ENCODE results near the gene RAB1B. TPM values are rescaled to one million over a fixed set of nuclear protein-coding genes. Genes with fewer than 3 reads are reported as not detected.
"Not testable (repeated sequence)": the region's sequence is repeated elsewhere in the genome, so short reads cannot be mapped to it uniquely, and the experiment has no call there.

RAB1B gene
- total RNA-seq, 1 donor from 2014 or later, result 139 TPM

- Mint-ChIP-seq H3K4me1 (ENCODE audit: low read depth) (peaks cover 17% of the 10 kb centered on the region), H3K27me3 (ENCODE audit: low read depth) (no peaks in the 10 kb centered on the region), H3K4me3 (ENCODE audit: low read depth) (no peak overlapping the region), H3K9me3 (peaks cover 6% of the 10 kb centered on the region), H3K36me3 (ENCODE audit: low read depth) (no peaks in the 10 kb centered on the region), H3K27ac (peak overlapping the region; percentile 46)
- intact Hi-C loops (cut with micrococcal nuclease), result no loop called here
- no peak for DNase-seq (ENCODE audit: low spot score)
Observed at GRCh38 chr11:66317723-66318599, 49.5 kb downstream of the RAB1B start.

DNA sequence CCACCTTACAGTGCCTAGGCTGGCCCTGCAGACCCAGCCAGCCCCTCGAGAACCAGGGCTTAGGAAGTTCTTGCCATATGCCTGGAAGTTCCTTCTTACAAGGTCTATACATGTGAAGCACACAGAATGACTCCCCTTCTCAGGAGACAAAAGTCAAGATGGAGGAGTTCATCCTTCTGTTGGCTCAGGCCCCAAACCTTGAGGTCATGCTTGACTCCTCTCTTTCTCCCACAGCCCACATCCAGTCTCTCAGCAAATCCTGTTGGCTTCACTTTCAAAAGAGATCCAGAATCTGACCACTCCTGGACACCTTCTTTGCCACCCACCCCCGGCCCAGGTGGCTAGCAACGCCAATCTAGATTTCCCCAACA lies 50.1 kb downstream of the RAB1B start:
- Mint-ChIP-seq H3K4me3 (ENCODE audit: low read depth) (no peak overlapping the region), H3K4me1 (ENCODE audit: low read depth) (peaks cover 17% of the 10 kb centered on the region), H3K27ac (no peak overlapping the region), H3K36me3 (ENCODE audit: low read depth) (no peaks in the 10 kb centered on the region), H3K27me3 (ENCODE audit: low read depth) (no peaks in the 10 kb centered on the region), H3K9me3 (peaks cover 6% of the 10 kb centered on the region)
- DNase-seq (ENCODE audit: low spot score), result no peak
- intact Hi-C loops (cut with micrococcal nuclease), result no loop called here

- intact Hi-C loops (cut with micrococcal nuclease); H3K27me3 Mint-ChIP-seq (ENCODE audit: low read depth); DNase-seq (ENCODE audit: low spot score); H3K9me3 Mint-ChIP-seq; H3K36me3 Mint-ChIP-seq (ENCODE audit: low read depth); H3K27ac Mint-ChIP-seq; H3K4me3 Mint-ChIP-seq (ENCODE audit: low read depth): not testable (repeated sequence)
- H3K4me1 Mint-ChIP-seq (ENCODE audit: low read depth), result peaks cover 13% of the 10 kb centered on the region
Observed at GRCh38 chr11:66320289-66320688, 51.9 kb downstream of the RAB1B start.

DNA sequence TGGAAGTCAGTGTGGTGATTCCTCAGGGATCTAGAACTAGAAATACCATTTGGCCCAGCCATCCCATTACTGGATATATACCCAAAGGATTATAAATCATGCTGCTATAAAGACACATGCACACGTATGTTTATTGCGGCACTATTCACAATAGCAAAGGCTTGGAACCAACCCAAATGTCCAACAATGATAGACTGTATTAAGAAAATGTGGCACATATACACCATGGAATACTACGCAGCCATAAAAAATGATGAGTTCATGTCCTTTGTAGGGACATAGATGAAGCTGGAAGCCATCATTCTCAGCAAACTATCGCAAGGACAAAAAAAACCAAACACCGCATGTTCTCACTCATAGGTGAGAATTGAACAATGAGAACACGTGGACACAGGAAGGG lies 52.3 kb downstream of the RAB1B start:
- H3K36me3 Mint-ChIP-seq (ENCODE audit: low read depth); H3K27ac Mint-ChIP-seq; DNase-seq (ENCODE audit: low spot score); H3K9me3 Mint-ChIP-seq; H3K4me3 Mint-ChIP-seq (ENCODE audit: low read depth); intact Hi-C loops (cut with micrococcal nuclease); H3K27me3 Mint-ChIP-seq (ENCODE audit: low read depth): not testable (repeated sequence)
- H3K4me1 Mint-ChIP-seq (ENCODE audit: low read depth), result peaks cover 15% of the 10 kb centered on the region

DNA sequence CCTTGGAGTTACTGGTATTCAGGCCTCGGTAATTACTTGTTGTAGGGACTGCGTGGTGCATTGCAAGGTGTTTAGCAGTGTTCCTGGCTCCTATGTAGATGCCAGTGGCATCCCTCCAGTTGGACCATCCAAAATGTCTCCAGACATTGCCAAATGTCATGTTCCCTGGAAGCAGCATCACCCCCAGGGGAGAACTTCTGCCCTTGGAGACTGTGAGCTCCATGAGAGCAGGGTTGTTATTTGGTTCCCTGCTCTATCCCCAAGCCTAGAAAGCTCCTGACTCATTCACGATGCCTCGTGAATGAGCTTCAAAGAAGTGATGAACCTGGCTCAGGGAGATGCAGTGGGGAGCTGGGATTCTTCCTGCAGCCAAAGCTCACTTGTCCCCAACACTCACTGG lies 53.2 kb downstream of the RAB1B start:
- Mint-ChIP-seq H3K36me3 (ENCODE audit: low read depth) (no peaks in the 10 kb centered on the region), H3K27ac (no peak overlapping the region), H3K27me3 (ENCODE audit: low read depth) (no peaks in the 10 kb centered on the region), H3K4me3 (ENCODE audit: low read depth) (no peak overlapping the region), H3K4me1 (ENCODE audit: low read depth) (peaks cover 19% of the 10 kb centered on the region), H3K9me3 (peaks cover 6% of the 10 kb centered on the region)
- intact Hi-C loops (cut with micrococcal nuclease), result no loop called here
- no peak for DNase-seq (ENCODE audit: low spot score)

DNA sequence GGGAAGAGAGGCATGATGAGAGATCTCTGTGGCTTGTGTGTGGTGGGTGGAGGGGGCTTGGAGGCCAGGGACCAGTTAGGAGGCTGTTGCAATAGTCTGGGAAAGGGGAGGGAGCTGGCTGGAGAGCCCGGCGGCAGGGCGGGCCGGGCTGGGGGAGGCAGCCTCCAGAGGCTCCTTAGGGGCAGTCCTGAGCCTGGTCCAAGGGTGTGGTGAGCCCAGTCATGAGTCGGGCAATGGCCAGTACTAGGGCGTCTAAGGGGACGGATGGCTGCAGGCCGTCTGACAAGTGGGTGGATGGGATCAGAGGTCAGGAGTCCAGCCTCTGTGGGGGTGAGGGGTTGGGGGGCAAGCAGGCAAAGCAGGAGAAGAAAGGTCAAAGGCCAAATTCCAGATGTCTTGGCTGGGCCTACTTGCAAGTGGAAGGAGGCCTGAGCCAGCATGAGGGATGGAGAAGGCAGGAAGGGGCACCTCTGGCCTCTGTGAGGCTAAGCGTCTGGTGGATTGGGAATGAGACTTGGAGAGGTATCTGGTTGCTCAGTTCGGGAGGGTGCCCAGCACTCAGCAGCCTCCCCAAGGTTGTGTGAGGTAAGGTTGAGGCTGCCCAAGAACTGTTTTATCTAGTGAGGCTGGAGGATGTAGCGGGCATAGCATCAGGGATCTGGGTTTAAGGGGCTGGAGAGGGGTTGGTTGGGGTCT lies 54.4 kb downstream of the RAB1B start:
- no peaks in the 10 kb centered on the region for H3K27me3 Mint-ChIP-seq (ENCODE audit: low read depth)
- no peaks in the 10 kb centered on the region for H3K36me3 Mint-ChIP-seq (ENCODE audit: low read depth)
- H3K9me3 Mint-ChIP-seq, result peaks cover 6% of the 10 kb centered on the region
- peaks cover 25% of the 10 kb centered on the region for H3K4me1 Mint-ChIP-seq (ENCODE audit: low read depth)
- intact Hi-C loops (cut with micrococcal nuclease), result no loop called here
- H3K27ac Mint-ChIP-seq, result no peak overlapping the region
- H3K4me3 Mint-ChIP-seq (ENCODE audit: low read depth), result no peak overlapping the region
- DNase-seq (ENCODE audit: low spot score), result no peak

DNA sequence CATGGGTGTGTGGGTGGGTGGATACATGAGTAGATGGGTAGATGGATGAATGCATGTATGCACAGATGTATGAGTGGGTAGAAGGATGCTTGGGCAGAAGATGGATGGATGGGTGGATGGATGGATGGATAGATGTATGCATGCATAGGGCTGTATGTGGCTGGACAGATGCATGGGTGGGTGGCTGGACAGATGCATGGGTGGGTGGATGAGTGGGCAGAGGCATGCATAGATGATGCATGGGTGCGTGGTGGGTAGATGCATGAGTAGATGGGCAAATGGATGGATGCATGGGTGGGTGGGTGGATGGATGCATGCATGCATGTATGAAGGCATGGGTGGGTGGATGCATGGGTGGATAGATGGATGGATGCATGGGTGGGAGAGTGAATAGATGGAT lies 55.2 kb downstream of the RAB1B start:
- intact Hi-C loops (cut with micrococcal nuclease), result no loop called here
- Mint-ChIP-seq H3K4me1 (ENCODE audit: low read depth) (peaks cover 26% of the 10 kb centered on the region), H3K4me3 (ENCODE audit: low read depth) (no peak overlapping the region), H3K27me3 (ENCODE audit: low read depth) (no peaks in the 10 kb centered on the region), H3K9me3 (peaks cover 6% of the 10 kb centered on the region), H3K36me3 (ENCODE audit: low read depth) (no peaks in the 10 kb centered on the region), H3K27ac (no peak overlapping the region)
- DNase-seq (ENCODE audit: low spot score), result no peak

GRCh38 chr11:66324664-66325063 lies 56.2 kb downstream of the RAB1B start:
- H3K27ac Mint-ChIP-seq, result no peak overlapping the region
- no peaks in the 10 kb centered on the region for H3K36me3 Mint-ChIP-seq (ENCODE audit: low read depth)
- intact Hi-C loops (cut with micrococcal nuclease), result no loop called here
- H3K4me1 Mint-ChIP-seq (ENCODE audit: low read depth), result peaks cover 23% of the 10 kb centered on the region
- H3K9me3 Mint-ChIP-seq, result peaks cover 6% of the 10 kb centered on the region
- no peak overlapping the region for H3K4me3 Mint-ChIP-seq (ENCODE audit: low read depth)
- H3K27me3 Mint-ChIP-seq (ENCODE audit: low read depth), result no peaks in the 10 kb centered on the region
- no peak for DNase-seq (ENCODE audit: low spot score)

- no peak for DNase-seq (ENCODE audit: low spot score)
- Mint-ChIP-seq H3K4me3 (ENCODE audit: low read depth) (no peak overlapping the region), H3K27ac (no peak overlapping the region), H3K4me1 (ENCODE audit: low read depth) (peaks cover 23% of the 10 kb centered on the region), H3K9me3 (peaks cover 1% of the 10 kb centered on the region), H3K27me3 (ENCODE audit: low read depth) (no peaks in the 10 kb centered on the region), H3K36me3 (ENCODE audit: low read depth) (no peaks in the 10 kb centered on the region)
- intact Hi-C loops (cut with micrococcal nuclease), result no loop called here
Observed at GRCh38 chr11:66325263-66325671, 56.8 kb downstream of the RAB1B start.

DNA sequence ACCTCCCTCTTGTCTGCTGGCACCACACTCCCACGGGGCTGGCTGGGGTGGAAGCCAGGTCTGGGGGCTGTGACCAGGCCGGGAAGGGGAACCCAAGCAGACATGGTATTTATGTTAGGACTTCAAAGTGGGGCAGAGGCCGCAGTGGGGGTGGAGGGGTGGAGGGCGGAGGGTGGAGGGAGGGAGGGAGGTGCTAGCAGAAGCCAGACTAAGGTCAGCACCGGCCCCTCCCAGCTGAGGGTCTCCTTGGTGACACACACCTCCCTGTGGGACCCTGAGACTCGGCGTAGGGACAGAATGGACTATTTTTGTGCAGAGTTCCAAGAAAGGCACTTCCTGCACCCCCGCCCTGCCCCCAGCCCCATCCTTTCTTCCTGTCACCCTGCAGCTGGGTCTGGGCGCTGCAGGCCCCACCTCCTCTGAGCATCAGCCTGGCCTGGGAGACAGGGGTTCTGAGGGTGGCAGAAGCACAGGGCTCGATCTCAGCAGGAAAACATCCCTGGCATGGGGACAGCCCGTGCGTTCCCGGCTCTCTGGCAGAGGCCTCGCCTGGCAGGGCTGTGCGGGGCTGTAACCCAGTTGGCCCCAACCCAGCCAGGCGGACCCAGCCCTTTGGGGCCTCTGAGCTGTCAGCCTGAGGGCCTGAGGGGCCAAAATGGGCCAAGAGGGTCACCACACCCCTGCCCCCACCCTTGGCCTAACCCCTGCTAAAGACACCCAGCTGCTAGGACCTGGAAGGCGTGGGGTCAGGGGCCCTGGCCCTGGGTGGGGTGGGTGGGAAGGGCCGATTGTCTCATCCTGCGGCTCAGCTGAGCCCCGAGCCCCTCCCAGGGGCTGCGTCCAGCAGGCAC lies 58.0 kb downstream of the RAB1B start:
- Mint-ChIP-seq H3K27me3 (ENCODE audit: low read depth) (no peaks in the 10 kb centered on the region), H3K4me3 (ENCODE audit: low read depth) (no peak overlapping the region), H3K36me3 (ENCODE audit: low read depth) (no peaks in the 10 kb centered on the region), H3K9me3 (no peaks in the 10 kb centered on the region), H3K4me1 (ENCODE audit: low read depth) (peaks cover 23% of the 10 kb centered on the region), H3K27ac (peak overlapping the region; percentile 50)
- intact Hi-C loops (cut with micrococcal nuclease), result no loop called here
- no peak for DNase-seq (ENCODE audit: low spot score)
